ENCODE measurements around the gene MLST8. TPM values are rescaled to one million over a fixed set of nuclear protein-coding genes. Genes with fewer than 3 reads are reported as not detected.
A peak's percentile ranks its signal among the peaks of the same experiment; 100 is the strongest.

The MLST8 gene
- total RNA-seq, 1 experiment from 2014 or later, result 53.1 TPM

- POLR2A ChIA-PET, result no interaction called here
- Histone ChIP-seq H3K27me3 (replicated peaks; ENCODE audit: control insufficient read depth, insufficient read depth, low read length) (no peaks in the 10 kb centered on the region), H3K4me1 (peaks cover 9% of the 10 kb centered on the region), H3K36me3 (ENCODE audit: control insufficient read depth, insufficient read depth, low read length) (no peaks in the 10 kb centered on the region), H3K9me3 (no peaks in the 10 kb centered on the region), H3K4me3 (ENCODE audit: low read depth, low read length) (no peak overlapping the region)
- Mint-ChIP-seq H3K36me3 (ENCODE audit: insufficient read depth, unreplicated experiment) (peaks cover 7% of the 10 kb centered on the region), H3K9me3 (ENCODE audit: unreplicated experiment) (no peaks in the 10 kb centered on the region), H3K27me3 (ENCODE audit: insufficient read depth, unreplicated experiment) (no peaks in the 10 kb centered on the region), H3K4me3 (ENCODE audit: unreplicated experiment) (peak overlapping the region; percentile 69), H3K27ac (ENCODE audit: unreplicated experiment) (no peak overlapping the region), H3K4me1 (ENCODE audit: low read depth, unreplicated experiment) (no peaks in the 10 kb centered on the region)
- no peak for DNase-seq
- no TSS peak for BruUV-seq (replicated peaks)
- CTCF ChIA-PET, result no interaction called here
- intact Hi-C loops (cut with micrococcal nuclease; ENCODE audit: unreplicated experiment), result no loop called here
- TF ChIP-seq, protein P1, sequence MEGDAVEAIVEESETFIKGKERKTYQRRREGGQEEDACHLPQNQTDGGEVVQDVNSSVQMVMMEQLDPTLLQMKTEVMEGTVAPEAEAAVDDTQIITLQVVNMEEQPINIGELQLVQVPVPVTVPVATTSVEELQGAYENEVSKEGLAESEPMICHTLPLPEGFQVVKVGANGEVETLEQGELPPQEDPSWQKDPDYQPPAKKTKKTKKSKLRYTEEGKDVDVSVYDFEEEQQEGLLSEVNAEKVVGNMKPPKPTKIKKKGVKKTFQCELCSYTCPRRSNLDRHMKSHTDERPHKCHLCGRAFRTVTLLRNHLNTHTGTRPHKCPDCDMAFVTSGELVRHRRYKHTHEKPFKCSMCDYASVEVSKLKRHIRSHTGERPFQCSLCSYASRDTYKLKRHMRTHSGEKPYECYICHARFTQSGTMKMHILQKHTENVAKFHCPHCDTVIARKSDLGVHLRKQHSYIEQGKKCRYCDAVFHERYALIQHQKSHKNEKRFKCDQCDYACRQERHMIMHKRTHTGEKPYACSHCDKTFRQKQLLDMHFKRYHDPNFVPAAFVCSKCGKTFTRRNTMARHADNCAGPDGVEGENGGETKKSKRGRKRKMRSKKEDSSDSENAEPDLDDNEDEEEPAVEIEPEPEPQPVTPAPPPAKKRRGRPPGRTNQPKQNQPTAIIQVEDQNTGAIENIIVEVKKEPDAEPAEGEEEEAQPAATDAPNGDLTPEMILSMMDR (IDR thresholded peaks at IDR 0.05; ENCODE audit: insufficient read depth in 1 of 2, low read depth in 1 of 2, low read length in 1 of 2, severe bottlenecking in 1 of 2, unreplicated experiment in 1 of 2), result no peak
These were observed 7.0 kb upstream of the MLST8 start for GRCh38 chr16:2198283-2198682.

- DNase-seq, result no peak
- no TSS peak for BruUV-seq (replicated peaks)
- Mint-ChIP-seq H3K27me3 (ENCODE audit: insufficient read depth, unreplicated experiment) (no peaks in the 10 kb centered on the region), H3K4me3 (ENCODE audit: unreplicated experiment) (no peak overlapping the region), H3K27ac (ENCODE audit: unreplicated experiment) (no peak overlapping the region), H3K36me3 (ENCODE audit: insufficient read depth, unreplicated experiment) (peaks cover 7% of the 10 kb centered on the region), H3K9me3 (ENCODE audit: unreplicated experiment) (no peaks in the 10 kb centered on the region), H3K4me1 (ENCODE audit: low read depth, unreplicated experiment) (no peaks in the 10 kb centered on the region)
- ChIA-PET POLR2A (no interaction called here), CTCF (interaction anchor here (0.7 kb wide), 1 partner anchor 653 kb away, joined by 3 read pairs; no protein-coding TSS in a partner anchor)
- Histone ChIP-seq H3K4me3 (ENCODE audit: low read depth, low read length) (no peak overlapping the region), H3K9me3 (no peaks in the 10 kb centered on the region), H3K4me1 (peaks cover 9% of the 10 kb centered on the region), H3K27me3 (replicated peaks; ENCODE audit: control insufficient read depth, insufficient read depth, low read length) (no peaks in the 10 kb centered on the region), H3K36me3 (ENCODE audit: control insufficient read depth, insufficient read depth, low read length) (no peaks in the 10 kb centered on the region)
- TF ChIP-seq, protein P1 (IDR thresholded peaks at IDR 0.05; ENCODE audit: insufficient read depth in 1 of 2, low read depth in 1 of 2, low read length in 1 of 2, severe bottlenecking in 1 of 2, unreplicated experiment in 1 of 2), result no peak
- intact Hi-C loops (cut with micrococcal nuclease; ENCODE audit: unreplicated experiment), result no loop called here
These were observed 6.2 kb upstream of the MLST8 start for GRCh38 chr16:2199095-2199494.

- H3K27me3 ChIP-seq (replicated peaks; ENCODE audit: control insufficient read depth, insufficient read depth, low read length), result no peaks in the 10 kb centered on the region
- Mint-ChIP-seq H3K9me3 (ENCODE audit: unreplicated experiment) (no peaks in the 10 kb centered on the region), H3K36me3 (ENCODE audit: insufficient read depth, unreplicated experiment) (peaks cover 13% of the 10 kb centered on the region), H3K27me3 (ENCODE audit: insufficient read depth, unreplicated experiment) (no peaks in the 10 kb centered on the region), H3K4me1 (ENCODE audit: low read depth, unreplicated experiment) (peaks cover 5% of the 10 kb centered on the region), H3K4me3 (ENCODE audit: unreplicated experiment) (no peak overlapping the region), H3K27ac (ENCODE audit: unreplicated experiment) (no peak overlapping the region)
- CTCF ChIA-PET, result interaction anchor here (0.7 kb wide), 1 partner anchor 652 kb away, joined by 3 read pairs; no protein-coding TSS in a partner anchor
- H3K9me3 ChIP-seq, result no peaks in the 10 kb centered on the region
- intact Hi-C loops (cut with micrococcal nuclease; ENCODE audit: unreplicated experiment), result no loop called here
- TF ChIP-seq, protein P1 (IDR thresholded peaks at IDR 0.05; ENCODE audit: insufficient read depth in 1 of 2, low read depth in 1 of 2, low read length in 1 of 2, severe bottlenecking in 1 of 2, unreplicated experiment in 1 of 2), result no peak
- no peaks in the 10 kb centered on the region for H3K36me3 ChIP-seq (ENCODE audit: control insufficient read depth, insufficient read depth, low read length)
- POLR2A ChIA-PET, result no interaction called here
- no peak overlapping the region for H3K4me3 ChIP-seq (ENCODE audit: low read depth, low read length)
- H3K4me1 ChIP-seq, result peaks cover 9% of the 10 kb centered on the region
- BruUV-seq (replicated peaks), result no TSS peak
- no peak for DNase-seq
These were observed 5.6 kb upstream of the MLST8 start for GRCh38 chr16:2199621-2200139.

All from Caco-2 (cell line).